HUES64 (cell line): ENCODE data around the gene RASGEF1B. TPM values are rescaled to one million over a fixed set of nuclear protein-coding genes. Genes with fewer than 3 reads are reported as not detected.

Experiments used
- H3K27ac ChIP-seq: 2 replicates; pipeline ENCODE4 v1.7.0; 2013; ENCODE audit warnings: low read depth, low read length, inconsistent platforms
- H3K27me3 ChIP-seq: 2 replicates; pipeline ENCODE4 v1.6.1; 2013; ENCODE audit warnings: mild to moderate bottlenecking, low read length; ENCODE audit not compliant: insufficient read depth
- H3K36me3 ChIP-seq: 2 replicates; pipeline ENCODE4 v1.6.1; 2013; ENCODE audit warnings: mild to moderate bottlenecking, low read length; ENCODE audit not compliant: insufficient read depth
- H3K4me1 ChIP-seq: 2 replicates; pipeline ENCODE4 v1.6.1; 2013; ENCODE audit warnings: mild to moderate bottlenecking, low read length, moderate library complexity; ENCODE audit not compliant: insufficient read depth
- H3K4me3 ChIP-seq: 2 replicates; pipeline ENCODE4 v1.5.1; 2013; ENCODE audit warnings: mild to moderate bottlenecking, low read length, moderate library complexity
- H3K9ac ChIP-seq: 2 replicates; pipeline ENCODE4 v1.6.1; 2013; ENCODE audit warnings: mild to moderate bottlenecking, low read depth, low read length
- H3K9me3 ChIP-seq: 2 replicates; pipeline ENCODE4 v1.6.1; 2013; ENCODE audit warnings: low read depth, low read length; ENCODE audit not compliant: insufficient read depth
- WGBS: fragments of 150-250, 120-280 bp; methylation state at CpG from one replicate; pipeline ENCODE4 v1.1.7; 2013; ENCODE audit warnings: missing lambda C conversion rate; 5-methylcytosine and 5-hydroxymethylcytosine counted together
- polyA plus RNA-seq, 2 experiments: library from polyadenylated mRNA; stranded (reverse); fragments of 50-300 nt; gene quantifications; one replicate each; pipeline ENCODE4 v1.2.3, GENCODE V29; 2013

RASGEF1B gene
- polyA plus RNA-seq (2013, experiment 1 of 2) = 6.1 TPM
- polyA plus RNA-seq (2013, experiment 2 of 2) = 5.4 TPM

GRCh38 chr4:81471588-81472280 lies at the start of gene RASGEF1B:
Gene RASGEF1B, minus strand, starts transcription at chr4:81471907. Its CDS starts 12,399 bp downstream, at chr4:81459508.
- H3K4me1 ChIP-seq = peaks cover 26% of the 10 kb centered on the region
- WGBS = under 1% methylated on average over 68 of the region's 71 CpGs
- peaks cover 28% of the 10 kb centered on the region for H3K27me3 ChIP-seq
- H3K9ac ChIP-seq = peak within 1 kb of the TSS; percentile 60
- H3K36me3 ChIP-seq = no peaks in the 10 kb centered on the region
- peak within 1 kb of the TSS; percentile 77 for H3K4me3 ChIP-seq
- H3K9me3 ChIP-seq = no peaks in the 10 kb centered on the region
- H3K27ac ChIP-seq = peak within 1 kb of the TSS; percentile 76; the same call in 1 of the 2 replicates

GRCh38 chr4:81519856-81520255 lies 48.1 kb upstream of the RASGEF1B start:
- Histone ChIP-seq H3K4me3 (no peak overlapping the region), H3K27me3 (no peaks in the 10 kb centered on the region), H3K4me1 (peaks cover 25% of the 10 kb centered on the region), H3K9ac (no peak overlapping the region), H3K27ac (no peak overlapping the region), H3K36me3 (no peaks in the 10 kb centered on the region), H3K9me3 (no peaks in the 10 kb centered on the region)
- WGBS = 93% methylated on average over 6 of the region's 6 CpGs

- WGBS = 100% methylated on average over 3 of the region's 3 CpGs
Observed at GRCh38 chr4:81519427-81519773, 47.7 kb upstream of the RASGEF1B start.

GRCh38 chr4:81518762-81519426 lies 47.2 kb upstream of the RASGEF1B start:
- H3K4me3 ChIP-seq = no peak overlapping the region
- H3K36me3 ChIP-seq = no peaks in the 10 kb centered on the region
- no peak overlapping the region for H3K9ac ChIP-seq
- 59% methylated on average over 6 of the region's 6 CpGs for WGBS
- peaks cover 25% of the 10 kb centered on the region for H3K4me1 ChIP-seq
- H3K27ac ChIP-seq = no peak overlapping the region
- no peaks in the 10 kb centered on the region for H3K9me3 ChIP-seq
- no peaks in the 10 kb centered on the region for H3K27me3 ChIP-seq

More at GRCh38 chr4:81519427-81519773, 47.7 kb upstream of the RASGEF1B start:
- Histone ChIP-seq H3K27ac (no peak overlapping the region), H3K27me3 (no peaks in the 10 kb centered on the region), H3K4me3 (no peak overlapping the region), H3K9ac (no peak overlapping the region), H3K36me3 (no peaks in the 10 kb centered on the region), H3K9me3 (no peaks in the 10 kb centered on the region), H3K4me1 (peaks cover 25% of the 10 kb centered on the region)

- Histone ChIP-seq H3K9ac (no peak overlapping the region), H3K27ac (no peak overlapping the region), H3K27me3 (no peaks in the 10 kb centered on the region), H3K4me1 (peaks cover 48% of the 10 kb centered on the region), H3K4me3 (no peak overlapping the region), H3K36me3 (no peaks in the 10 kb centered on the region), H3K9me3 (no peaks in the 10 kb centered on the region)
- 98% methylated on average over 6 of the region's 6 CpGs for WGBS
Observed at GRCh38 chr4:81516241-81516640, 44.5 kb upstream of the RASGEF1B start.

GRCh38 chr4:81512757-81513501 lies 41.2 kb upstream of the RASGEF1B start:
- H3K27ac ChIP-seq = 0 out of 2 replicates have a peak overlapping the region, but pooled peaks have one; percentile 31
- no peaks in the 10 kb centered on the region for H3K27me3 ChIP-seq
- H3K9ac ChIP-seq = no peak overlapping the region
- H3K4me3 ChIP-seq = no peak overlapping the region
- H3K9me3 ChIP-seq = no peaks in the 10 kb centered on the region
- no peaks in the 10 kb centered on the region for H3K36me3 ChIP-seq
- 88% methylated on average over 2 of the region's 4 CpGs for WGBS
- peaks cover 26% of the 10 kb centered on the region for H3K4me1 ChIP-seq

- H3K36me3 ChIP-seq = no peaks in the 10 kb centered on the region
- no peaks in the 10 kb centered on the region for H3K27me3 ChIP-seq
- no peak overlapping the region for H3K9ac ChIP-seq
- peaks cover 24% of the 10 kb centered on the region for H3K4me1 ChIP-seq
- WGBS = 56% methylated on average over 4 of the region's 4 CpGs
- H3K9me3 ChIP-seq = no peaks in the 10 kb centered on the region
- H3K27ac ChIP-seq = 0 out of 2 replicates have a peak overlapping the region, but pooled peaks have one; percentile 31
- H3K4me3 ChIP-seq = no peak overlapping the region
Observed at GRCh38 chr4:81512001-81512756, 40.5 kb upstream of the RASGEF1B start.

- no peak overlapping the region for H3K27ac ChIP-seq
- H3K4me3 ChIP-seq = no peak overlapping the region
- H3K4me1 ChIP-seq = peaks cover 24% of the 10 kb centered on the region
- WGBS = 93% methylated on average over 3 of the region's 3 CpGs
- H3K36me3 ChIP-seq = no peaks in the 10 kb centered on the region
- H3K9ac ChIP-seq = no peak overlapping the region
- H3K27me3 ChIP-seq = no peaks in the 10 kb centered on the region
- no peaks in the 10 kb centered on the region for H3K9me3 ChIP-seq
Observed at GRCh38 chr4:81510643-81511178, 39.0 kb upstream of the RASGEF1B start.

GRCh38 chr4:81509822-81510221 lies 38.1 kb upstream of the RASGEF1B start:
- no peak overlapping the region for H3K27ac ChIP-seq
- H3K9ac ChIP-seq = no peak overlapping the region
- 98% methylated on average over 4 of the region's 7 CpGs for whole genome bisulfite sequencing
- H3K36me3 ChIP-seq = no peaks in the 10 kb centered on the region
- H3K4me1 ChIP-seq = peaks cover 24% of the 10 kb centered on the region
- H3K27me3 ChIP-seq = no peaks in the 10 kb centered on the region
- no peak overlapping the region for H3K4me3 ChIP-seq
- no peaks in the 10 kb centered on the region for H3K9me3 ChIP-seq

GRCh38 chr4:81509191-81509590 lies 37.5 kb upstream of the RASGEF1B start:
- Histone ChIP-seq H3K27ac (no peak overlapping the region), H3K36me3 (no peaks in the 10 kb centered on the region), H3K27me3 (no peaks in the 10 kb centered on the region), H3K9me3 (no peaks in the 10 kb centered on the region), H3K4me1 (peaks cover 24% of the 10 kb centered on the region), H3K4me3 (no peak overlapping the region), H3K9ac (no peak overlapping the region)
- WGBS = 91% methylated on average over 3 of the region's 3 CpGs
